ENCODE data around the gene NOS1AP. TPM values are rescaled to one million over a fixed set of nuclear protein-coding genes. Genes with fewer than 3 reads are reported as not detected.

NOS1AP gene
- total RNA-seq, 1 donor = under 0.01 TPM

GRCh38 chr1:162145966-162146696 is 76.6 kb downstream of the NOS1AP start:
- Histone ChIP-seq H3K27me3 (ENCODE audit: insufficient read depth, low read length) (peaks cover 2% of the 10 kb centered on the region), H3K4me3 (ENCODE audit: low read length) (no peak overlapping the region), H3K9me3 (ENCODE audit: low read depth, low read length) (no peaks in the 10 kb centered on the region), H3K4me1 (ENCODE audit: insufficient read depth, low read length) (no peaks in the 10 kb centered on the region)

- Histone ChIP-seq H3K27me3 (ENCODE audit: insufficient read depth, low read length) (peaks cover 2% of the 10 kb centered on the region), H3K9me3 (ENCODE audit: low read depth, low read length) (no peaks in the 10 kb centered on the region), H3K4me3 (ENCODE audit: low read length) (no peak overlapping the region), H3K4me1 (ENCODE audit: insufficient read depth, low read length) (peaks cover 4% of the 10 kb centered on the region)
These were observed 78.3 kb downstream of the NOS1AP start for GRCh38 chr1:162147760-162148159.

- Histone ChIP-seq H3K4me1 (ENCODE audit: insufficient read depth, low read length) (peaks cover 4% of the 10 kb centered on the region), H3K27me3 (ENCODE audit: insufficient read depth, low read length) (no peaks in the 10 kb centered on the region), H3K9me3 (ENCODE audit: low read depth, low read length) (no peaks in the 10 kb centered on the region), H3K4me3 (ENCODE audit: low read length) (no peak overlapping the region)
These were observed 80.6 kb downstream of the NOS1AP start for GRCh38 chr1:162150112-162150511.

GRCh38 chr1:162151900-162152829 is 82.7 kb downstream of the NOS1AP start:
- Histone ChIP-seq H3K4me3 (ENCODE audit: low read length) (no peak overlapping the region), H3K27me3 (ENCODE audit: insufficient read depth, low read length) (no peaks in the 10 kb centered on the region), H3K4me1 (ENCODE audit: insufficient read depth, low read length) (peaks cover 4% of the 10 kb centered on the region), H3K9me3 (ENCODE audit: low read depth, low read length) (no peaks in the 10 kb centered on the region)

- H3K9me3 ChIP-seq (ENCODE audit: low read depth, low read length) = no peaks in the 10 kb centered on the region
- H3K4me1 ChIP-seq (ENCODE audit: insufficient read depth, low read length) = peaks cover 4% of the 10 kb centered on the region
- H3K4me3 ChIP-seq (ENCODE audit: low read length) = no peak overlapping the region
These were observed 83.9 kb downstream of the NOS1AP start for GRCh38 chr1:162153374-162153773.

GRCh38 chr1:162157469-162157868 is 88.0 kb downstream of the NOS1AP start:
- Histone ChIP-seq H3K4me3 (ENCODE audit: low read length) (no peak overlapping the region), H3K4me1 (ENCODE audit: insufficient read depth, low read length) (peaks cover 3% of the 10 kb centered on the region), H3K9me3 (ENCODE audit: low read depth, low read length) (no peaks in the 10 kb centered on the region), H3K27me3 (ENCODE audit: insufficient read depth, low read length) (no peaks in the 10 kb centered on the region)

More at GRCh38 chr1:162153374-162153773, 83.9 kb downstream of the NOS1AP start:
- H3K27me3 ChIP-seq (ENCODE audit: insufficient read depth, low read length) = no peaks in the 10 kb centered on the region

GRCh38 chr1:162158624-162159271 is 89.3 kb downstream of the NOS1AP start:
- Histone ChIP-seq H3K27me3 (ENCODE audit: insufficient read depth, low read length) (no peaks in the 10 kb centered on the region), H3K4me3 (ENCODE audit: low read length) (no peak overlapping the region), H3K9me3 (ENCODE audit: low read depth, low read length) (no peaks in the 10 kb centered on the region), H3K4me1 (ENCODE audit: insufficient read depth, low read length) (no peaks in the 10 kb centered on the region)

- Histone ChIP-seq H3K27me3 (ENCODE audit: insufficient read depth, low read length) (no peaks in the 10 kb centered on the region), H3K9me3 (ENCODE audit: low read depth, low read length) (no peaks in the 10 kb centered on the region), H3K4me3 (ENCODE audit: low read length) (no peak overlapping the region), H3K4me1 (ENCODE audit: insufficient read depth, low read length) (no peaks in the 10 kb centered on the region)
These were observed 90.0 kb downstream of the NOS1AP start for GRCh38 chr1:162159515-162159914.

GRCh38 chr1:162161916-162162550 is 92.5 kb downstream of the NOS1AP start:
- H3K27me3 ChIP-seq (ENCODE audit: insufficient read depth, low read length) = no peaks in the 10 kb centered on the region
- no peaks in the 10 kb centered on the region for H3K9me3 ChIP-seq (ENCODE audit: low read depth, low read length)
- no peaks in the 10 kb centered on the region for H3K4me1 ChIP-seq (ENCODE audit: insufficient read depth, low read length)
- no peak overlapping the region for H3K4me3 ChIP-seq (ENCODE audit: low read length)

- Histone ChIP-seq H3K4me3 (ENCODE audit: low read length) (no peak overlapping the region), H3K27me3 (ENCODE audit: insufficient read depth, low read length) (no peaks in the 10 kb centered on the region), H3K4me1 (ENCODE audit: insufficient read depth, low read length) (no peaks in the 10 kb centered on the region), H3K9me3 (ENCODE audit: low read depth, low read length) (no peaks in the 10 kb centered on the region)
These were observed 96.0 kb downstream of the NOS1AP start for GRCh38 chr1:162165528-162165927.

GRCh38 chr1:162166917-162167615 is 97.6 kb downstream of the NOS1AP start:
- H3K4me3 ChIP-seq (ENCODE audit: low read length) = no peak overlapping the region
- no peaks in the 10 kb centered on the region for H3K9me3 ChIP-seq (ENCODE audit: low read depth, low read length)
- H3K27me3 ChIP-seq (ENCODE audit: insufficient read depth, low read length) = no peaks in the 10 kb centered on the region
- no peaks in the 10 kb centered on the region for H3K4me1 ChIP-seq (ENCODE audit: insufficient read depth, low read length)

- Histone ChIP-seq H3K4me1 (ENCODE audit: insufficient read depth, low read length) (no peaks in the 10 kb centered on the region), H3K27me3 (ENCODE audit: insufficient read depth, low read length) (no peaks in the 10 kb centered on the region), H3K4me3 (ENCODE audit: low read length) (no peak overlapping the region), H3K9me3 (ENCODE audit: low read depth, low read length) (no peaks in the 10 kb centered on the region)
These were observed 98.8 kb downstream of the NOS1AP start for GRCh38 chr1:162168261-162168660.

GRCh38 chr1:162169031-162169790 is 99.7 kb downstream of the NOS1AP start:
- Histone ChIP-seq H3K27me3 (ENCODE audit: insufficient read depth, low read length) (no peaks in the 10 kb centered on the region), H3K4me3 (ENCODE audit: low read length) (no peak overlapping the region), H3K9me3 (ENCODE audit: low read depth, low read length) (no peaks in the 10 kb centered on the region), H3K4me1 (ENCODE audit: insufficient read depth, low read length) (no peaks in the 10 kb centered on the region)

GRCh38 chr1:162171111-162171510 is 101.6 kb downstream of the NOS1AP start:
- Histone ChIP-seq H3K4me1 (ENCODE audit: insufficient read depth, low read length) (no peaks in the 10 kb centered on the region), H3K27me3 (ENCODE audit: insufficient read depth, low read length) (no peaks in the 10 kb centered on the region), H3K9me3 (ENCODE audit: low read depth, low read length) (no peaks in the 10 kb centered on the region), H3K4me3 (ENCODE audit: low read length) (no peak overlapping the region)

Data from mononuclear cell (primary cell).